Adrenal gland (tissue), 5 donors: ENCODE measurements around the gene CES5A.

Source experiments
- POLR2A ChIP-seq, 2 donors: fragments of 450-650 bp; IDR thresholded peaks; one replicate each; pipeline ENCODE4 v1.6.1; 2017; ENCODE audit warnings: antibody characterized with exemption in 2 of 2, mild to moderate bottlenecking in 2 of 2, moderate library complexity in 1 of 2
- TF ChIP-seq, protein P1 (sequence below), 6 experiments: fragments of 450-650 bp in 4 of 6; fragments of 200-600 bp in 2 of 6; sonication (generic) in 1 of 6; IDR thresholded peaks; 1 replicate in 5 of 6; 2 replicates in 1 of 6; pipeline versions ENCODE4 v1.5.1 to v1.8.0; 2016 to 2021; ENCODE audit warnings: antibody characterized with exemption in 6 of 6, mild to moderate bottlenecking in 2 of 6, moderate library complexity in 1 of 6
- donor health status: DM: no; HTN: no; CAD: no.

DNA sequence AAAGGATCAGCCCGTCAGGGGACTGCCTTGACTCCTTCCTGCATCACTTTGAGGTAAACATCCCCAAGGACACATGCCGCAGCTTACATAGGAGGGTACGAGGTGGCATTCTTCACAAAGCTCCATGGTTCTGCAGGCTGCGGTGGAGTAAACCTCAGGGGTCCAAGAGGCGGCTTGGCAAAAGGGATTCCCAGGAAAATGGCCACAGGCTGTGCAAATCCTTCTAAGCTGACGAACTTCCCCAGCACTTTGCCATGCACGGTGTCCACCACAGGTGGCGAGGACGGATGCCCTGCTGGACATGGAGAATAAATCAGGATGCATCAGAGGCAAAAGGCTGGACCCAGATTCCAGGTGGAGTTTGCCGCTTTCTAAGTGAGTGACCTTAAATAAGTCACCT, 46.5 kb downstream of the CES5A start:
- TF ChIP-seq, protein P1, sequence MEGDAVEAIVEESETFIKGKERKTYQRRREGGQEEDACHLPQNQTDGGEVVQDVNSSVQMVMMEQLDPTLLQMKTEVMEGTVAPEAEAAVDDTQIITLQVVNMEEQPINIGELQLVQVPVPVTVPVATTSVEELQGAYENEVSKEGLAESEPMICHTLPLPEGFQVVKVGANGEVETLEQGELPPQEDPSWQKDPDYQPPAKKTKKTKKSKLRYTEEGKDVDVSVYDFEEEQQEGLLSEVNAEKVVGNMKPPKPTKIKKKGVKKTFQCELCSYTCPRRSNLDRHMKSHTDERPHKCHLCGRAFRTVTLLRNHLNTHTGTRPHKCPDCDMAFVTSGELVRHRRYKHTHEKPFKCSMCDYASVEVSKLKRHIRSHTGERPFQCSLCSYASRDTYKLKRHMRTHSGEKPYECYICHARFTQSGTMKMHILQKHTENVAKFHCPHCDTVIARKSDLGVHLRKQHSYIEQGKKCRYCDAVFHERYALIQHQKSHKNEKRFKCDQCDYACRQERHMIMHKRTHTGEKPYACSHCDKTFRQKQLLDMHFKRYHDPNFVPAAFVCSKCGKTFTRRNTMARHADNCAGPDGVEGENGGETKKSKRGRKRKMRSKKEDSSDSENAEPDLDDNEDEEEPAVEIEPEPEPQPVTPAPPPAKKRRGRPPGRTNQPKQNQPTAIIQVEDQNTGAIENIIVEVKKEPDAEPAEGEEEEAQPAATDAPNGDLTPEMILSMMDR (IDR thresholded peaks at IDR 0.05): no peak
- no peak for TF ChIP-seq POLR2A (IDR thresholded peaks at IDR 0.05)
